Large intestine (tissue), 3 donors: ENCODE results near the gene MSLN. TPM values are rescaled to one million over a fixed set of nuclear protein-coding genes. Genes with fewer than 3 reads are reported as not detected.

ENCODE experiments used
- DNase-seq, 2 donors: peaks; one replicate each; pipeline versions ENCODE4 v3.0.0 to v3.0.0-alpha.2; 2013
- H3K27ac ChIP-seq: one replicate; pipeline ENCODE4 v1.5.1; 2013; ENCODE audit warnings: low read length
- H3K27me3 ChIP-seq: 2 replicates; pipeline ENCODE4 v1.6.1; 2013; ENCODE audit warnings: low read length; ENCODE audit not compliant: control insufficient read depth, insufficient read depth
- H3K36me3 ChIP-seq: 2 replicates; pipeline ENCODE4 v1.6.1; 2013; ENCODE audit warnings: low read length; ENCODE audit not compliant: control insufficient read depth, insufficient read depth
- H3K4me1 ChIP-seq: one replicate; pipeline ENCODE4 v1.6.1; 2013; ENCODE audit warnings: low read length; ENCODE audit not compliant: control insufficient read depth, insufficient read depth
- H3K4me3 ChIP-seq: one replicate; pipeline ENCODE4 v1.5.1; 2013; ENCODE audit warnings: low read length
- H3K9me3 ChIP-seq: one replicate; pipeline ENCODE4 v1.6.1; 2013; ENCODE audit warnings: mild to moderate bottlenecking, low read depth, low read length, moderate library complexity; ENCODE audit not compliant: control insufficient read depth
- WGBS: methylation state at CpG from one replicate; pipeline ENCODE4 v1.1.5; 2013; ENCODE audit warnings: low lambda C conversion rate; ENCODE audit not compliant: insufficient coverage; 5-methylcytosine and 5-hydroxymethylcytosine counted together
- polyA plus RNA-seq: library from polyadenylated mRNA; unstranded; fragments of 120-200 nt; gene quantifications from one replicate; pipeline ENCODE4 v1.2.1, GENCODE V29; 2013

The MSLN gene
- polyA plus RNA-seq, 1 donor: 62.0 TPM

- WGBS: no CpG with 5 or more reads among the region's 29 CpGs
- peaks cover 30% of the 10 kb centered on the region for H3K27me3 ChIP-seq
- peaks cover 22% of the 10 kb centered on the region for H3K4me1 ChIP-seq
- no peak overlapping the region for H3K27ac ChIP-seq
- H3K4me3 ChIP-seq: no peak overlapping the region
- no peak for DNase-seq
- H3K9me3 ChIP-seq: peaks cover 15% of the 10 kb centered on the region
- H3K36me3 ChIP-seq: no peaks in the 10 kb centered on the region
Observed at GRCh38 chr16:716768-717325, 43.7 kb upstream of the MSLN start.

GRCh38 chr16:717450-718245 is 42.9 kb upstream of the MSLN start:
- H3K36me3 ChIP-seq: peaks cover under 1% of the 10 kb centered on the region
- peaks cover 27% of the 10 kb centered on the region for H3K27me3 ChIP-seq
- no peak for DNase-seq
- H3K4me3 ChIP-seq: no peak overlapping the region
- H3K4me1 ChIP-seq: peaks cover 22% of the 10 kb centered on the region
- WGBS: no CpG with 5 or more reads among the region's 32 CpGs
- H3K27ac ChIP-seq: no peak overlapping the region
- H3K9me3 ChIP-seq: peaks cover 20% of the 10 kb centered on the region

GRCh38 chr16:718389-718788 is 42.1 kb upstream of the MSLN start:
- H3K9me3 ChIP-seq: peaks cover 20% of the 10 kb centered on the region
- H3K4me3 ChIP-seq: no peak overlapping the region
- peaks cover 27% of the 10 kb centered on the region for H3K27me3 ChIP-seq
- no peak for DNase-seq
- no peak overlapping the region for H3K27ac ChIP-seq
- WGBS: no CpG with 5 or more reads among the region's 9 CpGs
- H3K4me1 ChIP-seq: peaks cover 22% of the 10 kb centered on the region
- H3K36me3 ChIP-seq: peaks cover 6% of the 10 kb centered on the region

GRCh38 chr16:718922-719321 is 41.6 kb upstream of the MSLN start:
- DNase-seq: no peak
- Histone ChIP-seq H3K4me1 (peaks cover 22% of the 10 kb centered on the region), H3K9me3 (peaks cover 20% of the 10 kb centered on the region), H3K27ac (no peak overlapping the region), H3K4me3 (no peak overlapping the region), H3K36me3 (peaks cover 6% of the 10 kb centered on the region), H3K27me3 (peaks cover 23% of the 10 kb centered on the region)
- no CpG with 5 or more reads among the region's 6 CpGs for WGBS

- Histone ChIP-seq H3K36me3 (peaks cover 6% of the 10 kb centered on the region), H3K4me3 (peak overlapping the region; percentile 84), H3K27me3 (peaks cover 14% of the 10 kb centered on the region), H3K9me3 (peaks cover 20% of the 10 kb centered on the region), H3K4me1 (peaks cover 22% of the 10 kb centered on the region), H3K27ac (peak overlapping the region; percentile 87)
- no CpG with 5 or more reads among the region's 16 CpGs for WGBS
- DNase-seq: no peak
Observed at GRCh38 chr16:719815-720446, 40.6 kb upstream of the MSLN start.

GRCh38 chr16:720447-720989 is 40.0 kb upstream of the MSLN start:
- WGBS: no CpG with 5 or more reads among the region's 38 CpGs
- Histone ChIP-seq H3K4me1 (peaks cover 22% of the 10 kb centered on the region), H3K4me3 (peak overlapping the region; percentile 84), H3K9me3 (peaks cover 20% of the 10 kb centered on the region), H3K27ac (peak overlapping the region; percentile 87), H3K36me3 (peaks cover 6% of the 10 kb centered on the region), H3K27me3 (peaks cover 15% of the 10 kb centered on the region)
- DNase-seq: peak in 1 of 2 donors; percentile 57

- Histone ChIP-seq H3K36me3 (peaks cover 6% of the 10 kb centered on the region), H3K4me3 (peak within 1 kb of the TSS; percentile 84), H3K9me3 (peaks cover 20% of the 10 kb centered on the region), H3K27me3 (peaks cover 17% of the 10 kb centered on the region), H3K27ac (peak within 1 kb of the TSS; percentile 87), H3K4me1 (peaks cover 21% of the 10 kb centered on the region)
- DNase-seq: peak; percentile 83 to 95
- WGBS: no CpG with 5 or more reads among the region's 106 CpGs
Observed at GRCh38 chr16:720990-721764, 39.4 kb upstream of the MSLN start, which contains the start of gene ANTKMT. Gene ANTKMT (plus strand): TSS chr16:721146. CDS start chr16:721275, 129 bp downstream.

GRCh38 chr16:721765-722540 is 38.6 kb upstream of the MSLN start:
- Histone ChIP-seq H3K4me3 (no peak overlapping the region), H3K4me1 (peaks cover 22% of the 10 kb centered on the region), H3K27me3 (peaks cover 15% of the 10 kb centered on the region), H3K36me3 (peaks cover 6% of the 10 kb centered on the region), H3K27ac (no peak overlapping the region), H3K9me3 (peaks cover 20% of the 10 kb centered on the region)
- no CpG with 5 or more reads among the region's 51 CpGs for WGBS
- DNase-seq: no peak

GRCh38 chr16:722835-723633 is 37.5 kb upstream of the MSLN start:
- Histone ChIP-seq H3K4me3 (no peak overlapping the region), H3K4me1 (peaks cover 30% of the 10 kb centered on the region), H3K27me3 (peaks cover 18% of the 10 kb centered on the region), H3K27ac (no peak overlapping the region), H3K36me3 (peaks cover 6% of the 10 kb centered on the region), H3K9me3 (peaks cover 20% of the 10 kb centered on the region)
- DNase-seq: no peak
- no CpG with 5 or more reads among the region's 24 CpGs for WGBS
